ENCODE data around the gene NFYC. TPM values are rescaled to one million over a fixed set of nuclear protein-coding genes. Genes with fewer than 3 reads are reported as not detected.

NFYC gene
- total RNA-seq, 1 experiment from 2014 or later: 61.6 TPM

DNA sequence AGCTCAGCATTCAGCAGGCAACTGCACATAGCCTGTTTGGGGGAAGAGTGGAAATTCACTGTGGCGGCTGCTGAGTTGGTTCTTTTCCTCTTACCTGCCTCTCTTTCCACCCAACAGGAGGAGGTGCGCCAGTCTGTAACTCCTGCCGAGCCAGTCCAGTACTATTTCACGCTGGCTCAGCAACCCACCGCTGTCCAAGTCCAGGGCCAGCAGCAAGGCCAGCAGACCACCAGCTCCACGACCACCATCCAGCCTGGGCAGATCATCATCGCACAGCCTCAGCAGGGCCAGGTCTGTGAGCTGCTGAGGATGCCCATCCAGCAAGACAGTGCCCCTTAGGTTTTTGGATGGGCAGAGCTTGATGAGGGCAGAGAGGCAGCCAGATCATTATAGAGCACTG is 66.5 kb downstream of the NFYC start:
- TF ChIP-seq, protein P1, sequence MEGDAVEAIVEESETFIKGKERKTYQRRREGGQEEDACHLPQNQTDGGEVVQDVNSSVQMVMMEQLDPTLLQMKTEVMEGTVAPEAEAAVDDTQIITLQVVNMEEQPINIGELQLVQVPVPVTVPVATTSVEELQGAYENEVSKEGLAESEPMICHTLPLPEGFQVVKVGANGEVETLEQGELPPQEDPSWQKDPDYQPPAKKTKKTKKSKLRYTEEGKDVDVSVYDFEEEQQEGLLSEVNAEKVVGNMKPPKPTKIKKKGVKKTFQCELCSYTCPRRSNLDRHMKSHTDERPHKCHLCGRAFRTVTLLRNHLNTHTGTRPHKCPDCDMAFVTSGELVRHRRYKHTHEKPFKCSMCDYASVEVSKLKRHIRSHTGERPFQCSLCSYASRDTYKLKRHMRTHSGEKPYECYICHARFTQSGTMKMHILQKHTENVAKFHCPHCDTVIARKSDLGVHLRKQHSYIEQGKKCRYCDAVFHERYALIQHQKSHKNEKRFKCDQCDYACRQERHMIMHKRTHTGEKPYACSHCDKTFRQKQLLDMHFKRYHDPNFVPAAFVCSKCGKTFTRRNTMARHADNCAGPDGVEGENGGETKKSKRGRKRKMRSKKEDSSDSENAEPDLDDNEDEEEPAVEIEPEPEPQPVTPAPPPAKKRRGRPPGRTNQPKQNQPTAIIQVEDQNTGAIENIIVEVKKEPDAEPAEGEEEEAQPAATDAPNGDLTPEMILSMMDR (IDR thresholded peaks at IDR 0.05; ENCODE audit: insufficient read depth in 1 of 2, low read depth in 1 of 2, low read length in 1 of 2, severe bottlenecking in 1 of 2, unreplicated experiment in 1 of 2): no peak
- Mint-ChIP-seq H3K9me3 (ENCODE audit: unreplicated experiment) (no peaks in the 10 kb centered on the region), H3K27me3 (ENCODE audit: insufficient read depth, unreplicated experiment) (no peaks in the 10 kb centered on the region), H3K4me1 (ENCODE audit: low read depth, unreplicated experiment) (no peaks in the 10 kb centered on the region), H3K4me3 (ENCODE audit: unreplicated experiment) (no peak overlapping the region), H3K36me3 (ENCODE audit: insufficient read depth, unreplicated experiment) (peaks cover 28% of the 10 kb centered on the region), H3K27ac (ENCODE audit: unreplicated experiment) (no peak overlapping the region)
- intact Hi-C loops (cut with micrococcal nuclease; ENCODE audit: unreplicated experiment): no loop called here
- no peak overlapping the region for H3K4me3 ChIP-seq (ENCODE audit: low read depth, low read length)
- H3K9me3 ChIP-seq: no peaks in the 10 kb centered on the region
- BruUV-seq (replicated peaks): no TSS peak
- no peak for DNase-seq
- H3K4me1 ChIP-seq: no peaks in the 10 kb centered on the region
- CTCF ChIA-PET: no interaction called here
- POLR2A ChIA-PET: no interaction called here
- no peaks in the 10 kb centered on the region for H3K27me3 ChIP-seq (replicated peaks; ENCODE audit: control insufficient read depth, insufficient read depth, low read length)
- peaks cover 1% of the 10 kb centered on the region; the same call in 1 of the 2 replicates for H3K36me3 ChIP-seq (ENCODE audit: control insufficient read depth, insufficient read depth, low read length)

DNA sequence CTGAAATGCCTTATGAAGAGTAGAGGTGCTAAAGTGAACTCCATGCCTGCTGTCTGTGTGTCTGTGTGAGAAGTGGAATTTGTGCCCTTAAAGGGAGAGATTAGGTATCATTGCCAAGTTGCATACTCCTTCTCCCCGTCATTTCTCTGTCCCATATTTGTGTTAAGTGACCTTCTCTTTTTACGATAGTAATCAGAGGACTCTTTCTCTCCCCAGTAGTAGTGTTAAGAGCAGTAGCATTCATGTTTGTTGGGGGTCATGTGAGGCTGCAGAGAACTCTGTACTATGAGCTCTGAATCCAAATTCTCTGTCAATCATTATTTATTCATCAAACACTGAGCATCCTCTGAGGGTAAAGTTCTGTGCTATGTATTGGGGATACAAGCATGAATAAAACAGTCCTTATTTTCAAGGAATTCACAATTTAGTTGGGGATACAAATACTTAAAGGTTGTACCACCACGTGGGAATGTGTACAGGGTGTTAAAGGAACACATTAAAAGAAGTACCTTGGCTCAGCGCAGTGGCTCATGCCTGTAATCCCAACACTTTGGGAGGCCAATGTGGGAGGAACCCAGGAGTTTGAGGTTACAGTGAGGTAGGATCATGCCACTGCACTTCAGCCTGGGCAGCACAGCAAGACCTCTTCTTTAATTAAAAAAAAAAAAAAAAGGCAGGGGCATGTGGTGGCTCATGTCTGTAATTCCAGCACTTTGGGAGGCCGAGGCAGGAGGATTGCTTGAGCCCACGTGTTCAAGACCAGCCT is 67.3 kb downstream of the NFYC start:
- intact Hi-C loops (cut with micrococcal nuclease; ENCODE audit: unreplicated experiment): no loop called here
- Histone ChIP-seq H3K27me3 (replicated peaks; ENCODE audit: control insufficient read depth, insufficient read depth, low read length) (no peaks in the 10 kb centered on the region), H3K9me3 (no peaks in the 10 kb centered on the region), H3K4me1 (no peaks in the 10 kb centered on the region), H3K4me3 (ENCODE audit: low read depth, low read length) (no peak overlapping the region), H3K36me3 (ENCODE audit: control insufficient read depth, insufficient read depth, low read length) (peaks cover 1% of the 10 kb centered on the region; the same call in 1 of the 2 replicates)
- Mint-ChIP-seq H3K4me1 (ENCODE audit: low read depth, unreplicated experiment) (no peaks in the 10 kb centered on the region), H3K27me3 (ENCODE audit: insufficient read depth, unreplicated experiment) (no peaks in the 10 kb centered on the region), H3K27ac (ENCODE audit: unreplicated experiment) (no peak overlapping the region), H3K9me3 (ENCODE audit: unreplicated experiment) (no peaks in the 10 kb centered on the region), H3K36me3 (ENCODE audit: insufficient read depth, unreplicated experiment) (peaks cover 24% of the 10 kb centered on the region), H3K4me3 (ENCODE audit: unreplicated experiment) (no peak overlapping the region)
- TF ChIP-seq, protein P1 (IDR thresholded peaks at IDR 0.05; ENCODE audit: insufficient read depth in 1 of 2, low read depth in 1 of 2, low read length in 1 of 2, severe bottlenecking in 1 of 2, unreplicated experiment in 1 of 2): no peak
- POLR2A ChIA-PET: no interaction called here
- DNase-seq: no peak
- no TSS peak for BruUV-seq (replicated peaks)
- CTCF ChIA-PET: interaction anchor here (0.5 kb wide), 1 partner anchor 38 kb away, joined by 3 read pairs; no protein-coding TSS in a partner anchor

DNA sequence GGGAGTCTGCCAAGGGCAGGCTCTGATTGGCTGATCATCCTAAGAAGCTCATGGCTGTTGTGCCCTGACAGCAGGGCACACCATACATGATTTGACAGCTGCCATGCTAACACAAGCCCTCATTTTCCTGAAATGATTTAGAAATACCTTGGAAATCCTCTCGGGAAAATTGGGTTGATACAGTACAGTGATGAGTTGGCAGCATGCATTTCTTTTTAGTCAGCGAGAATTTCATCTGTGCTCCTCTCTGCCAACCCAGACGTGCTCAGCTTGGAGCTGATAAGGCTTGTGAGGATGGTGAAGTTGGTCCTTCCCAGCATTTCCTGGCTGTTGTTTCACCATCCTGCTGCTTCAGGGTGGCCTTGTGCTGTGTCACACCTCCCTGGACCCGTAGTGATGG is 69.5 kb downstream of the NFYC start:
- Histone ChIP-seq H3K4me1 (no peaks in the 10 kb centered on the region), H3K4me3 (ENCODE audit: low read depth, low read length) (no peak overlapping the region), H3K27me3 (replicated peaks; ENCODE audit: control insufficient read depth, insufficient read depth, low read length) (no peaks in the 10 kb centered on the region), H3K36me3 (ENCODE audit: control insufficient read depth, insufficient read depth, low read length) (peaks cover 1% of the 10 kb centered on the region; the same call in 1 of the 2 replicates), H3K9me3 (no peaks in the 10 kb centered on the region)
- H3K4me1 Mint-ChIP-seq (ENCODE audit: low read depth, unreplicated experiment): no peaks in the 10 kb centered on the region
- TF ChIP-seq, protein P1 (IDR thresholded peaks at IDR 0.05; ENCODE audit: insufficient read depth in 1 of 2, low read depth in 1 of 2, low read length in 1 of 2, severe bottlenecking in 1 of 2, unreplicated experiment in 1 of 2): no peak
- H3K36me3 Mint-ChIP-seq (ENCODE audit: insufficient read depth, unreplicated experiment): peaks cover 24% of the 10 kb centered on the region
- H3K4me3 Mint-ChIP-seq (ENCODE audit: unreplicated experiment): no peak overlapping the region
- BruUV-seq (replicated peaks): no TSS peak
- H3K27ac Mint-ChIP-seq (ENCODE audit: unreplicated experiment): no peak overlapping the region
- ChIA-PET CTCF (no interaction called here), POLR2A (no interaction called here)
- no peaks in the 10 kb centered on the region for H3K27me3 Mint-ChIP-seq (ENCODE audit: insufficient read depth, unreplicated experiment)
- no peak for DNase-seq
- H3K9me3 Mint-ChIP-seq (ENCODE audit: unreplicated experiment): no peaks in the 10 kb centered on the region
- intact Hi-C loops (cut with micrococcal nuclease; ENCODE audit: unreplicated experiment): no loop called here

Data from Caco-2 (cell line).